Panc1 (cell line): ENCODE results near the gene DNAJC2. TPM values are rescaled to one million over a fixed set of nuclear protein-coding genes. Genes with fewer than 3 reads are reported as not detected.
A peak's percentile ranks its signal among the peaks of the same experiment; 100 is the strongest.

Source experiments
- ATAC-seq: fragments of 200-7000 bp; cut with Tn5 transposase; 2 replicates; pipeline ENCODE4 v1.9.1; 2020; ENCODE audit warnings: mild to moderate bottlenecking, moderate library complexity
- BruUV-seq: library from RNA; stranded (reverse); fragments of 400-500 nt; replicated peaks from 2 replicates; lab custom pipeline; 2021; lab: Mats Ljungman, UMichigan
- CTCF ChIA-PET: fragments of 300-600 bp; sonication (Branson Sonifier 250); formaldehyde crosslinking; loops from one replicate; lab custom pipeline; 2022; ENCODE audit warnings: antibody characterized with exemption; lab: Charles Lee
- POLR2A ChIA-PET: fragments of 300-600 bp; sonication (Branson Sonifier 250); formaldehyde crosslinking; loops from one replicate; lab custom pipeline; 2022; ENCODE audit warnings: antibody characterized with exemption; lab: Charles Lee
- DNase-seq: peaks from one replicate; pipeline ENCODE4 v3.0.0-alpha.2; 2010; ENCODE audit warnings: low read depth, low spot score
- H3K27ac ChIP-seq: 2 replicates; pipeline ENCODE4 v1.5.1; 2011; ENCODE audit warnings: mild to moderate bottlenecking, low read length, inconsistent platforms
- H3K27me3 ChIP-seq: fragments of 200-500 bp; sonication (Bioruptor generic); 2 replicates; pipeline ENCODE4 v1.6.0; 2014; ENCODE audit warnings: low read length, inconsistent platforms; ENCODE audit not compliant: control insufficient read depth, insufficient read depth
- H3K36me3 ChIP-seq: fragments of 200-500 bp; sonication (Bioruptor generic); 2 replicates; pipeline ENCODE4 v1.5.1; 2014; ENCODE audit warnings: inconsistent platforms, mild to moderate bottlenecking, low read length, moderate library complexity; ENCODE audit not compliant: control insufficient read depth, insufficient read depth
- H3K4me1 ChIP-seq: 2 replicates; pipeline ENCODE4 v1.5.1; 2011; ENCODE audit warnings: inconsistent platforms, mild to moderate bottlenecking, low read length, moderate library complexity; ENCODE audit not compliant: control insufficient read depth, insufficient read depth
- H3K4me3 ChIP-seq, 2 experiments: 2 replicates each; pipeline ENCODE4 v1.5.1; 2011 to 2012; ENCODE audit warnings: low read depth in 2 of 2, low read length in 2 of 2, mild to moderate bottlenecking in 2 of 2, inconsistent platforms in 1 of 2, moderate library complexity in 1 of 2
- H3K9me3 ChIP-seq: fragments of 200-500 bp; sonication (Bioruptor generic); 2 replicates; pipeline ENCODE4 v1.5.1; 2014; ENCODE audit warnings: low read depth, mild to moderate bottlenecking, inconsistent platforms, low read length, moderate library complexity; ENCODE audit not compliant: control insufficient read depth, insufficient read depth
- CTCF ChIP-seq: fragments of 450-650 bp; IDR thresholded peaks from 2 replicates; pipeline ENCODE4 v1.5.1; 2017; ENCODE audit warnings: mild to moderate bottlenecking
- POLR2AphosphoS5 ChIP-seq: IDR thresholded peaks from 2 replicates; pipeline ENCODE4 v1.6.1; 2012; ENCODE audit warnings: mild to moderate bottlenecking, low read depth, low read length, moderate library complexity
- REST ChIP-seq, 2 experiments: IDR thresholded peaks; 2 replicates each; pipeline ENCODE4 v1.6.1; 2011 to 2012; ENCODE audit warnings: low read depth in 2 of 2, control low read depth in 1 of 2, low read length in 1 of 2, mild to moderate bottlenecking in 1 of 2, moderate library complexity in 1 of 2; ENCODE audit not compliant: insufficient read depth in 1 of 2
- SIN3A ChIP-seq: IDR thresholded peaks from 2 replicates; pipeline ENCODE4 v1.6.1; 2012; ENCODE audit warnings: low read depth, mild to moderate bottlenecking, low read length, moderate library complexity, borderline replicate concordance; ENCODE audit not compliant: insufficient read depth
- TCF7L2 ChIP-seq: IDR thresholded peaks from 2 replicates; pipeline ENCODE4 v1.6.1; 2011; ENCODE audit warnings: mild to moderate bottlenecking, low read depth, low read length, inconsistent platforms
- in situ Hi-C: cut with HindIII; loops from 2 replicates; pipeline ENCODE4 v1.10.0; 2016; ENCODE audit warnings: low sequenced_read_pairs, low pct_unique_long_range_greater_than_20kb
- intact Hi-C: fragments of 100-400 bp; cut with micrococcal nuclease; formaldehyde crosslinking; loops from one replicate; pipeline ENCODE4 v1.10.0; 2022; ENCODE audit not compliant: unreplicated experiment
- total RNA-seq: library from RNA; stranded (reverse); gene quantifications from one replicate; pipeline ENCODE4 v1.2.1, GENCODE V29; 2021; ENCODE audit not compliant: unreplicated experiment

DNAJC2 gene
- total RNA-seq, 1 experiment from 2014 or later = 56.1 TPM

GRCh38 chr7:103317009-103317408 is 27.6 kb downstream of the DNAJC2 start:
- no TSS peak for BruUV-seq
- no peak for TF ChIP-seq CTCF
- no peaks in the 10 kb centered on the region for H3K4me1 ChIP-seq
- H3K27ac ChIP-seq = no peak overlapping the region
- intact Hi-C loops (no loop called here), in situ Hi-C loops (no loop called here)
- no peak overlapping the region for H3K4me3 ChIP-seq
- no peaks in the 10 kb centered on the region for H3K9me3 ChIP-seq
- CTCF ChIA-PET = no interaction called here
- POLR2A ChIA-PET = interaction anchor here (0.7 kb wide), 1 partner anchor 10 kb away, joined by 4 read pairs; no protein-coding TSS in a partner anchor
- H3K27me3 ChIP-seq = no peaks in the 10 kb centered on the region
- ATAC-seq = no peak
- no peak for DNase-seq
- peaks cover 65% of the 10 kb centered on the region for H3K36me3 ChIP-seq

GRCh38 chr7:103316380-103316941 is 28.1 kb downstream of the DNAJC2 start:
- no TSS peak for BruUV-seq
- ATAC-seq (peak; percentile 10; the same call in 1 of the 2 replicates), DNase-seq (no peak)
- ChIA-PET CTCF (no interaction called here), POLR2A (interaction anchor here (0.7 kb wide), 1 partner anchor 9 kb away, joined by 4 read pairs; no protein-coding TSS in a partner anchor)
- Histone ChIP-seq H3K27me3 (no peaks in the 10 kb centered on the region), H3K27ac (no peak overlapping the region), H3K9me3 (no peaks in the 10 kb centered on the region), H3K36me3 (peaks cover 66% of the 10 kb centered on the region), H3K4me3 (no peak overlapping the region), H3K4me1 (no peaks in the 10 kb centered on the region)
- in situ Hi-C loops (no loop called here), intact Hi-C loops (no loop called here)
- no peak for TF ChIP-seq SIN3A
- TF ChIP-seq CTCF = no peak
- TF ChIP-seq REST (IDR thresholded peaks at IDR 0.05; ENCODE audit: insufficient read depth in 1 of 2, low read depth in 2 of 2, low read length in 1 of 2) = no peak
- no peak for TF ChIP-seq POLR2AphosphoS5
- no peak for TF ChIP-seq TCF7L2
